Tongue (tissue), 3 donors: ENCODE measurements around the gene ATRX. TPM values are rescaled to one million over a fixed set of nuclear protein-coding genes. Genes with fewer than 3 reads are reported as not detected.
A peak's percentile ranks its signal among the peaks of the same experiment; 100 is the strongest.
"Not testable (repeated sequence)": the region's sequence is repeated elsewhere in the genome, so short reads cannot be mapped to it uniquely, and the experiment has no call there.

Experiments
- DNase-seq: peaks from one replicate; pipeline ENCODE4 v3.0.0-alpha.2; 2015
- small RNA-seq: library from RNA; depleted of rRNA; stranded (forward); fragments of <200 nt; gene quantifications from one replicate; pipeline ENCODE3, GENCODE V24; 2014; ENCODE audit warnings: low replicate concordance
- total RNA-seq: library from RNA; depleted of rRNA; stranded (reverse); fragments of >200 nt; gene quantifications from one replicate; pipeline ENCODE4 v1.2.3, GENCODE V29; 2014

Gene ATRX
- total RNA-seq, 1 donor from 2014 or later, result 200 TPM

GRCh38 chrX:77500164-77500563, 285.9 kb downstream of the ATRX start:
- DNase-seq, result not testable (repeated sequence)

- DNase-seq, result peak; percentile 75
These were observed 292.1 kb downstream of the ATRX start for GRCh38 chrX:77493677-77494553.

GRCh38 chrX:77484045-77484444, 302.0 kb downstream of the ATRX start:
- DNase-seq, result no peak

DNA sequence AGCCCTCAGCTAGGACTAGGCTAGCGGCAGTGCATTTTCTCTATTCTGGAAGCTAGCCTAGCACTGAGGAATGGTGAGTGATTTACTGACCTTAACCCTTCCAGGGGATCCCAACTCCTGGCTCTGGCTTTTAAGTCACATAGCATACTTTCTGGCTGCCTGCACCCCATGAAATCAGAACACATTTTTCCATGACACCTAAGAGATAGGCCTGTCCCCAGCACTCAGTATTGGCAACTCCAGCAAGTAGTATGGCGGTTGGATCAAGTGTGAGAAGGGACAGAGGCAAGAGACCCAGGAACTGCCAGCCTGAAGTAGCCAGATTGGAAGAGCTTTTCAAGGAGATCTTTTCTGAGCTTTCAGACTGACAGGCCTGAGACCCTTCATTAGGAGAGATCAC, 330.6 kb downstream of the ATRX start:
- no peak for DNase-seq

Small RNA genes within 50 kb of the gene (small RNA-seq; reads per million reads assigned to genes)
- gene FABP5P15, result not detected

Other genes with a start within 250 kb of the ATRX start
- gene MAGT1, start 109.2 kb upstream of the ATRX start, total RNA-seq, result 60.4 TPM
- 495 TPM for gene COX7B, start 113.3 kb upstream of the ATRX start, total RNA-seq
- gene ATP7A, start 124.5 kb upstream of the ATRX start, total RNA-seq, result 15.0 TPM
- gene PGAM4, start 183.4 kb upstream of the ATRX start, total RNA-seq, result not detected